ENCODE data around the gene DNTTIP2. TPM values are rescaled to one million over a fixed set of nuclear protein-coding genes. Genes with fewer than 3 reads are reported as not detected.

DNTTIP2 gene
- total and polyA plus RNA-seq, 9 of the 15 experiments (the other 6 are each of a cell fraction or from before 2014, with no cell fraction given), result 50.4 to 138 (median 97.0) TPM

- TF ChIP-seq, protein P1, sequence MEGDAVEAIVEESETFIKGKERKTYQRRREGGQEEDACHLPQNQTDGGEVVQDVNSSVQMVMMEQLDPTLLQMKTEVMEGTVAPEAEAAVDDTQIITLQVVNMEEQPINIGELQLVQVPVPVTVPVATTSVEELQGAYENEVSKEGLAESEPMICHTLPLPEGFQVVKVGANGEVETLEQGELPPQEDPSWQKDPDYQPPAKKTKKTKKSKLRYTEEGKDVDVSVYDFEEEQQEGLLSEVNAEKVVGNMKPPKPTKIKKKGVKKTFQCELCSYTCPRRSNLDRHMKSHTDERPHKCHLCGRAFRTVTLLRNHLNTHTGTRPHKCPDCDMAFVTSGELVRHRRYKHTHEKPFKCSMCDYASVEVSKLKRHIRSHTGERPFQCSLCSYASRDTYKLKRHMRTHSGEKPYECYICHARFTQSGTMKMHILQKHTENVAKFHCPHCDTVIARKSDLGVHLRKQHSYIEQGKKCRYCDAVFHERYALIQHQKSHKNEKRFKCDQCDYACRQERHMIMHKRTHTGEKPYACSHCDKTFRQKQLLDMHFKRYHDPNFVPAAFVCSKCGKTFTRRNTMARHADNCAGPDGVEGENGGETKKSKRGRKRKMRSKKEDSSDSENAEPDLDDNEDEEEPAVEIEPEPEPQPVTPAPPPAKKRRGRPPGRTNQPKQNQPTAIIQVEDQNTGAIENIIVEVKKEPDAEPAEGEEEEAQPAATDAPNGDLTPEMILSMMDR (IDR thresholded peaks at IDR 0.05 in 2 of 3, conservative IDR thresholded peaks at IDR 0.05 in 1 of 3; ENCODE audit: insufficient read depth in 2 of 3, low read depth in 1 of 3, low read length in 3 of 3), result peak; percentile 75 to 93 (median 78)
- peak; percentile 76 for TF ChIP-seq DPF2 (IDR thresholded peaks at IDR 0.05)
- peak; percentile 72 for TF ChIP-seq CEBPB (tag; IDR thresholded peaks at IDR 0.05)
- TF ChIP-seq ARID3A (IDR thresholded peaks at IDR 0.05; ENCODE audit: borderline replicate concordance, low read depth, low read length), result 0 out of 2 replicates have a peak, but pooled peaks have one; percentile 45
- no peak for TF ChIP-seq DACH1 (IDR thresholded peaks at IDR 0.05; ENCODE audit: partially characterized antibody)
- 0 out of 2 replicates have a peak, but pooled peaks have one; percentile 19 for TF ChIP-seq L3MBTL2 (IDR thresholded peaks at IDR 0.05)
- TF ChIP-seq KLF16 (IDR thresholded peaks at IDR 0.05), result peak; percentile 66
- TF ChIP-seq FOXK2 (conservative IDR thresholded peaks at IDR 0.05 in 1 of 2, IDR thresholded peaks at IDR 0.05 in 1 of 2; ENCODE audit: low read depth in 2 of 2), result peak; percentile 87
- TF ChIP-seq BCOR (IDR thresholded peaks at IDR 0.05), result peak; percentile 25; the same call in 1 of the 2 replicates
- TF ChIP-seq HMBOX1 (IDR thresholded peaks at IDR 0.05), result 0 out of 2 replicates have a peak, but pooled peaks have one; percentile 24
- TF ChIP-seq PML (IDR thresholded peaks at IDR 0.05; ENCODE audit: low read length), result 0 out of 2 replicates have a peak, but pooled peaks have one; percentile 29
- TF ChIP-seq HMG20A (CRISPR knock-in tag; conservative IDR thresholded peaks at IDR 0.05), result no peak
- TF ChIP-seq EP300 (IDR thresholded peaks at IDR 0.05; ENCODE audit: low read length), result peak; percentile 47; the same call in 1 of the 2 replicates
- TF ChIP-seq CBFA2T2 (conservative IDR thresholded peaks at IDR 0.05), result peak; percentile 63
- no peak for TF ChIP-seq ZNF354B (CRISPR knock-in tag; IDR thresholded peaks at IDR 0.05)
- TF ChIP-seq CBFA2T3 (IDR thresholded peaks at IDR 0.05), result peak; percentile 83
- TF ChIP-seq ZEB2 (IDR thresholded peaks at IDR 0.05), result 0 out of 2 replicates have a peak, but pooled peaks have one; percentile 30
- no peak for TF ChIP-seq NRF1 (conservative IDR thresholded peaks at IDR 0.05 in 1 of 2, IDR thresholded peaks at IDR 0.05 in 1 of 2)
- TF ChIP-seq, protein P2, sequence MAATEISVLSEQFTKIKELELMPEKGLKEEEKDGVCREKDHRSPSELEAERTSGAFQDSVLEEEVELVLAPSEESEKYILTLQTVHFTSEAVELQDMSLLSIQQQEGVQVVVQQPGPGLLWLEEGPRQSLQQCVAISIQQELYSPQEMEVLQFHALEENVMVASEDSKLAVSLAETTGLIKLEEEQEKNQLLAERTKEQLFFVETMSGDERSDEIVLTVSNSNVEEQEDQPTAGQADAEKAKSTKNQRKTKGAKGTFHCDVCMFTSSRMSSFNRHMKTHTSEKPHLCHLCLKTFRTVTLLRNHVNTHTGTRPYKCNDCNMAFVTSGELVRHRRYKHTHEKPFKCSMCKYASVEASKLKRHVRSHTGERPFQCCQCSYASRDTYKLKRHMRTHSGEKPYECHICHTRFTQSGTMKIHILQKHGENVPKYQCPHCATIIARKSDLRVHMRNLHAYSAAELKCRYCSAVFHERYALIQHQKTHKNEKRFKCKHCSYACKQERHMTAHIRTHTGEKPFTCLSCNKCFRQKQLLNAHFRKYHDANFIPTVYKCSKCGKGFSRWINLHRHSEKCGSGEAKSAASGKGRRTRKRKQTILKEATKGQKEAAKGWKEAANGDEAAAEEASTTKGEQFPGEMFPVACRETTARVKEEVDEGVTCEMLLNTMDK (IDR thresholded peaks at IDR 0.05; ENCODE audit: borderline replicate concordance, insufficient read depth, low read depth, low read length, poor library complexity, severe bottlenecking), result peak; percentile 70
- no peak for TF ChIP-seq ZBTB34 (CRISPR knock-in tag; IDR thresholded peaks at IDR 0.05)
- TF ChIP-seq ZKSCAN3 (CRISPR knock-in tag; IDR thresholded peaks at IDR 0.05), result no peak
Measured at GRCh38 chr1:93844262-93845045, 34.6 kb downstream of the DNTTIP2 start (continued).

All from K562 (cell line).